Measurements from ENCODE around the gene ALPP.
"Not testable (repeated sequence)": the region's sequence is repeated elsewhere in the genome, so short reads cannot be mapped to it uniquely, and the experiment has no call there.

- TF ChIP-seq CTCF (IDR thresholded peaks at IDR 0.05; ENCODE audit: insufficient read depth, low read length); POLR2AphosphoS5 (IDR thresholded peaks at IDR 0.05; ENCODE audit: low read depth); GABPA (IDR thresholded peaks at IDR 0.05; ENCODE audit: low read depth): not testable (repeated sequence)
These were observed 47.5 kb upstream of the ALPP start for GRCh38 chr2:232331061-232331460.

Measured in HL-60 (cell line).